HepG2 (cell line): ENCODE measurements around the gene ZNF605. TPM values are rescaled to one million over a fixed set of nuclear protein-coding genes. Genes with fewer than 3 reads are reported as not detected.
A peak's percentile ranks its signal among the peaks of the same experiment; 100 is the strongest.

ENCODE experiments used
- ATF1 ChIP-seq: IDR thresholded peaks from 2 replicates; pipeline ENCODE4 v1.6.1; 2016; ENCODE audit warnings: mild to moderate bottlenecking, control low read depth
- FOXP1 ChIP-seq, 2 experiments: fragments of 450-650 bp in 1 of 2; IDR thresholded peaks; 2 replicates each; pipeline ENCODE4 v1.6.1; 2017 to 2018; ENCODE audit warnings: antibody characterized with exemption in 1 of 2
- GATAD2A ChIP-seq: IDR thresholded peaks from 2 replicates; pipeline ENCODE4 v1.6.1; 2016
- KDM5A ChIP-seq: fragments of 200-600 bp; sonication (generic); IDR thresholded peaks from 2 replicates; pipeline ENCODE4 v1.7.0; 2018; ENCODE audit warnings: antibody characterized with exemption, mild to moderate bottlenecking, low read length, borderline replicate concordance
- NFRKB ChIP-seq: fragments of 450-650 bp; IDR thresholded peaks from 2 replicates; pipeline ENCODE4 v1.6.1; 2017
- NR1H2 ChIP-seq: sonication (generic); formaldehyde crosslinking; IDR thresholded peaks from 2 replicates; pipeline ENCODE4 v1.8.1; 2022; ENCODE audit warnings: low read depth, missing genetic modification reagents, borderline replicate concordance
- ZEB1 ChIP-seq: IDR thresholded peaks from 2 replicates; pipeline ENCODE4 v1.6.1; 2012; ENCODE audit warnings: mild to moderate bottlenecking, low read depth, inconsistent platforms; ENCODE audit not compliant: insufficient replicate concordance
- ZFP37 ChIP-seq: sonication (generic); formaldehyde crosslinking; IDR thresholded peaks from 2 replicates; pipeline ENCODE4 v1.4.0; 2020; ENCODE audit warnings: missing genetic modification reagents, borderline replicate concordance
- ZNF546 ChIP-seq: sonication (generic); formaldehyde crosslinking; conservative IDR thresholded peaks from 2 replicates; pipeline ENCODE4 v1.8.1; 2023; ENCODE audit warnings: mild to moderate bottlenecking, missing genetic modification reagents
- ZNF615 ChIP-seq: sonication (generic); formaldehyde crosslinking; IDR thresholded peaks from 2 replicates; pipeline ENCODE4 v1.5.0; 2020; ENCODE audit warnings: mild to moderate bottlenecking, missing genetic modification reagents, borderline replicate concordance
- ZNF678 ChIP-seq: sonication (generic); formaldehyde crosslinking; IDR thresholded peaks from 2 replicates; pipeline ENCODE4 v1.4.0; 2020; ENCODE audit warnings: mild to moderate bottlenecking, missing genetic modification reagents
- ZNF761 ChIP-seq: sonication (generic); formaldehyde crosslinking; conservative IDR thresholded peaks from 2 replicates; pipeline ENCODE4 v1.4.0; 2020; ENCODE audit warnings: mild to moderate bottlenecking, missing genetic modification reagents
- ZNF773 ChIP-seq: sonication (generic); formaldehyde crosslinking; IDR thresholded peaks from 2 replicates; pipeline ENCODE4 v1.4.0; 2020; ENCODE audit warnings: missing genetic modification reagents, borderline replicate concordance
- ZNF788 ChIP-seq: sonication (generic); formaldehyde crosslinking; IDR thresholded peaks from 2 replicates; pipeline ENCODE4 v1.5.0; 2020; ENCODE audit warnings: mild to moderate bottlenecking, missing genetic modification reagents, borderline replicate concordance
- polyA plus RNA-seq, 8 experiments: library from polyadenylated mRNA; depleted of rRNA in 3 of 8; stranded (reverse) in 7 of 8; unstranded in 1 of 8; fragments of >200 nt; fragmentation: Illumina TruSeq in 4 of 8; extraction: Trizol in 4 of 8; gene quantifications; 2 replicates each; pipeline versions ENCODE4 v1.2.1 to v1.2.3, GENCODE V29; 2011 to 2016; ENCODE audit warnings: low read depth in 4 of 8, missing spikeins in 1 of 8, mixed read lengths in 1 of 8; ENCODE audit not compliant: insufficient read depth in 1 of 8
- total RNA-seq, 5 experiments: library from RNA; depleted of rRNA; stranded (reverse); fragments of >200 nt; fragmentation: Illumina TruSeq; extraction: Trizol; gene quantifications; 2 replicates each; pipeline ENCODE4 v1.2.3, GENCODE V29; 2016; ENCODE audit warnings: low read depth in 1 of 5
- TF ChIP-seq, protein P1 (sequence below): sonication (generic); formaldehyde crosslinking; IDR thresholded peaks from 2 replicates; pipeline ENCODE4 v1.4.0; 2020; ENCODE audit warnings: missing genetic modification reagents
- TF ChIP-seq, protein P2 (sequence below): sonication (generic); formaldehyde crosslinking; IDR thresholded peaks from 2 replicates; pipeline ENCODE4 v1.5.1; 2020; ENCODE audit warnings: mild to moderate bottlenecking, moderate library complexity, missing genetic modification reagents
- TF ChIP-seq, protein P3 (sequence below): sonication (generic); formaldehyde crosslinking; IDR thresholded peaks from 2 replicates; pipeline ENCODE4 v1.4.0; 2020; ENCODE audit warnings: missing genetic modification reagents, borderline replicate concordance
- TF ChIP-seq, protein P4 (sequence below): sonication (generic); formaldehyde crosslinking; IDR thresholded peaks from 2 replicates; pipeline ENCODE4 v1.9.0; 2021; ENCODE audit warnings: missing genetic modification reagents, borderline replicate concordance
- TF ChIP-seq, protein P5 (sequence below): IDR thresholded peaks from 2 replicates; pipeline ENCODE4 v1.6.1; 2016; ENCODE audit warnings: low read depth

Gene ZNF605
- total and polyA plus RNA-seq, 2 of the 13 experiments (the other 11 are each of a cell fraction or from before 2014, with no cell fraction given) = 6.7 to 6.8 TPM

DNA sequence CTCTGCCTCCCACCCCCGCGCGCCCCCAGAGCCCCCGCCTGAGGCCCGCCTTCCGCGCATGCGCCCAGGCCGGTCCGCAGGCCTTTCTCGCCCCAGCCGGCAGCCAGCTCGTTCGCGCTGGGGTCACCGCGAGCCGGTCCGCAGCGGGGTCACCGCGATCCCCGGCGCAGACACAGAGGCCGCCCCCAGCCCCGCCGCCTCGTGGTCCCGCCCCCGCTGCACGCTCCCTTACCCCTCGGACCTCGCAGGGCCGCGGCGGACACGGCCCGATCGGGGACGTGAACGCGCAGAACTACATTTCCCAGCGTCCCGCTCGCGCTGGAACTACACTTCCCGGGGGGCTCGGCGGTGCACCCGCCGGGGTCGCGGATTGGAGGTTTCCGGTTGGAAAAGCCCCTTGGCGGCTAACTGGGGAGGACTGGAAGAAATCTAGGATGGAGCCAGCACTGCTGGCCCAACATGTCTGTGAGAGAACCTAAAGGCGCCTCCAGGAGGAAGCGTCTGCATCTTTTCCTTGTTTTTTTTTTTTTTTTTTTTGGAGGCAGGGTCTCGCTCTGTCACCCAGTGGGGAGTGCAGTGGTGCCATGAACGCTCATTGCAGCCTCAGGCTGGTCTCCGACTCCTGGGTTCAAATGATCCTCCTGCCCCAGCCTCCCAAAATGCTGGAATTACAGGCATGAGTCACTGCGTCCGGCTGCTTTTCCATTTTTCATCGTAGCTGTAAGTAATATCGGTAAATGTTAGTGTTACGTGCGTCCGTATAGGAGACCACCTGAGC is at the start of gene ZNF605 (continued):
- TF ChIP-seq, protein P1, sequence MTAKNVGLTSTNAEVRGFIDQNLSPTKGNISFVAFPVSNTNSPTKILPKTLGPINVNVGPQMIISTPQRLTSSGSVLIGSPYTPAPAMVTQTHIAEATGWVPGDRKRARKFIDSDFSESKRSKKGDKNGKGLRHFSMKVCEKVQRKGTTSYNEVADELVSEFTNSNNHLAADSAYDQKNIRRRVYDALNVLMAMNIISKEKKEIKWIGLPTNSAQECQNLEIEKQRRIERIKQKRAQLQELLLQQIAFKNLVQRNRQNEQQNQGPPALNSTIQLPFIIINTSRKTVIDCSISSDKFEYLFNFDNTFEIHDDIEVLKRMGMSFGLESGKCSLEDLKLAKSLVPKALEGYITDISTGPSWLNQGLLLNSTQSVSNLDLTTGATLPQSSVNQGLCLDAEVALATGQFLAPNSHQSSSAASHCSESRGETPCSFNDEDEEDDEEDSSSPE (CRISPR knock-in tag) = peak; percentile 83
- TF ChIP-seq ZNF678 (no peak), ZNF615 (CRISPR knock-in tag) (no peak), ZFP37 (no peak), NFRKB (no peak), ZNF761 (no peak; the same call in 1 of the 2 replicates), KDM5A (peak; percentile 35; the same call in 1 of the 2 replicates), FOXP1 (IDR thresholded peaks at IDR 0.05) (no peak), FOXP1 (CRISPR knock-in tag; IDR thresholded peaks at IDR 0.05) (no peak), ATF1 (CRISPR knock-in tag) (0 out of 2 replicates have a peak, but pooled peaks have one; percentile 53), ZNF773 (CRISPR knock-in tag) (no peak), ZNF788 (0 out of 2 replicates have a peak, but pooled peaks have one; percentile 41), GATAD2A (CRISPR knock-in tag) (no peak), ZNF546 (CRISPR knock-in tag) (peak; percentile 54; the same call in 1 of the 2 replicates), NR1H2 (0 out of 2 replicates have a peak, but pooled peaks have one; percentile 22), ZEB1 (no peak)
- TF ChIP-seq, protein P2, sequence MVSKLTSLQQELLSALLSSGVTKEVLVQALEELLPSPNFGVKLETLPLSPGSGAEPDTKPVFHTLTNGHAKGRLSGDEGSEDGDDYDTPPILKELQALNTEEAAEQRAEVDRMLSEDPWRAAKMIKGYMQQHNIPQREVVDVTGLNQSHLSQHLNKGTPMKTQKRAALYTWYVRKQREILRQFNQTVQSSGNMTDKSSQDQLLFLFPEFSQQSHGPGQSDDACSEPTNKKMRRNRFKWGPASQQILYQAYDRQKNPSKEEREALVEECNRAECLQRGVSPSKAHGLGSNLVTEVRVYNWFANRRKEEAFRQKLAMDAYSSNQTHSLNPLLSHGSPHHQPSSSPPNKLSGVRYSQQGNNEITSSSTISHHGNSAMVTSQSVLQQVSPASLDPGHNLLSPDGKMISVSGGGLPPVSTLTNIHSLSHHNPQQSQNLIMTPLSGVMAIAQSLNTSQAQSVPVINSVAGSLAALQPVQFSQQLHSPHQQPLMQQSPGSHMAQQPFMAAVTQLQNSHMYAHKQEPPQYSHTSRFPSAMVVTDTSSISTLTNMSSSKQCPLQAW (CRISPR knock-in tag) = peak; percentile 56; the same call in 1 of the 2 replicates
- TF ChIP-seq, protein P3, sequence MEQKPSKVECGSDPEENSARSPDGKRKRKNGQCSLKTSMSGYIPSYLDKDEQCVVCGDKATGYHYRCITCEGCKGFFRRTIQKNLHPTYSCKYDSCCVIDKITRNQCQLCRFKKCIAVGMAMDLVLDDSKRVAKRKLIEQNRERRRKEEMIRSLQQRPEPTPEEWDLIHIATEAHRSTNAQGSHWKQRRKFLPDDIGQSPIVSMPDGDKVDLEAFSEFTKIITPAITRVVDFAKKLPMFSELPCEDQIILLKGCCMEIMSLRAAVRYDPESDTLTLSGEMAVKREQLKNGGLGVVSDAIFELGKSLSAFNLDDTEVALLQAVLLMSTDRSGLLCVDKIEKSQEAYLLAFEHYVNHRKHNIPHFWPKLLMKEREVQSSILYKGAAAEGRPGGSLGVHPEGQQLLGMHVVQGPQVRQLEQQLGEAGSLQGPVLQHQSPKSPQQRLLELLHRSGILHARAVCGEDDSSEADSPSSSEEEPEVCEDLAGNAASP (CRISPR knock-in tag) = peak; percentile 73; the same call in 1 of the 2 replicates
- TF ChIP-seq, protein P4, sequence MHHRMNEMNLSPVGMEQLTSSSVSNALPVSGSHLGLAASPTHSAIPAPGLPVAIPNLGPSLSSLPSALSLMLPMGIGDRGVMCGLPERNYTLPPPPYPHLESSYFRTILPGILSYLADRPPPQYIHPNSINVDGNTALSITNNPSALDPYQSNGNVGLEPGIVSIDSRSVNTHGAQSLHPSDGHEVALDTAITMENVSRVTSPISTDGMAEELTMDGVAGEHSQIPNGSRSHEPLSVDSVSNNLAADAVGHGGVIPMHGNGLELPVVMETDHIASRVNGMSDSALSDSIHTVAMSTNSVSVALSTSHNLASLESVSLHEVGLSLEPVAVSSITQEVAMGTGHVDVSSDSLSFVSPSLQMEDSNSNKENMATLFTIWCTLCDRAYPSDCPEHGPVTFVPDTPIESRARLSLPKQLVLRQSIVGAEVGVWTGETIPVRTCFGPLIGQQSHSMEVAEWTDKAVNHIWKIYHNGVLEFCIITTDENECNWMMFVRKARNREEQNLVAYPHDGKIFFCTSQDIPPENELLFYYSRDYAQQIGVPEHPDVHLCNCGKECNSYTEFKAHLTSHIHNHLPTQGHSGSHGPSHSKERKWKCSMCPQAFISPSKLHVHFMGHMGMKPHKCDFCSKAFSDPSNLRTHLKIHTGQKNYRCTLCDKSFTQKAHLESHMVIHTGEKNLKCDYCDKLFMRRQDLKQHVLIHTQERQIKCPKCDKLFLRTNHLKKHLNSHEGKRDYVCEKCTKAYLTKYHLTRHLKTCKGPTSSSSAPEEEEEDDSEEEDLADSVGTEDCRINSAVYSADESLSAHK (CRISPR knock-in tag) = no peak
- TF ChIP-seq, protein P5, sequence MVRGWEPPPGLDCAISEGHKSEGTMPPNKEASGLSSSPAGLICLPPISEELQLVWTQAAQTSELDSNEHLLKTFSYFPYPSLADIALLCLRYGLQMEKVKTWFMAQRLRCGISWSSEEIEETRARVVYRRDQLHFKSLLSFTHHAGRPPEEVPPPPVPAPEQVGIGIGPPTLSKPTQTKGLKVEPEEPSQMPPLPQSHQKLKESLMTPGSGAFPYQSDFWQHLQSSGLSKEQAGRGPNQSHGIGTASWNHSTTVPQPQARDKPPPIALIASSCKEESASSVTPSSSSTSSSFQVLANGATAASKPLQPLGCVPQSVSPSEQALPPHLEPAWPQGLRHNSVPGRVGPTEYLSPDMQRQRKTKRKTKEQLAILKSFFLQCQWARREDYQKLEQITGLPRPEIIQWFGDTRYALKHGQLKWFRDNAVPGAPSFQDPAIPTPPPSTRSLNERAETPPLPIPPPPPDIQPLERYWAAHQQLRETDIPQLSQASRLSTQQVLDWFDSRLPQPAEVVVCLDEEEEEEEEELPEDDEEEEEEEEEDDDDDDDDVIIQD (CRISPR knock-in tag) = no peak
